Measurements from ENCODE around the gene PBX4.

DNA sequence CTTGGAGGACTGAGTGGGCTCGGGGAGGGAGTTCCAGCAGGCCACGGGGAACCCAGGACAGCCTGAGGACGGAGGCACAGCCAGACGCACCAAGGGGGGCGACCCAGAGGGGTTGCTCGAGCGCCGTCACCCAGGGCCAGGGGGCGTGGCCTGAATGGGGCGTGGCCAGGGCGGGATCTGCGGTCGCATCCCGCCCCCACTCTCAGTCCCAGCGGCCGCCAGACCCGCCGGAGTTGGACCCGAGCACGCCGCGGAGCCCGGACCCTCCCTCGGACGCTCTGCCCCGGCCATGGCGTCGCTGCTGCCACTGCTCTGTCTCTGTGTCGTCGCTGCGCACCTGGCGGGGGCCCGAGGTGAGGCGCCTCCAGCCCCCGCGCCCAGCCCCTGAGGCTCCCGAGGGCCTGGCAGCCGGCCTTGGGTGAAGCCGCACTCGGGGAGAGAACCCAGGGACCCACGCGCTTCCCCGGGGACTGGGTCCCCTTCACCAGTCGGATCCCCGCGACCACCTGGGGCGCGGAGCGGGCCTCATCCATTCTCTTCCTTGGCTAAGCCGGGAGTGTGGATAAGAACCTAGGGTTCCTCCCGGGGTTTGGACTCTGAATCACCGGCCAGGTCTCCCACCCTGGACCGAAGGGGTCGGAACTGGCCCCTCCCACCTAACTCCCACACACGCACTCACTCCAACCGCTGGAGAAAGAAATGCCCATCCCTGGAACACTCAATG, 80.3 kb downstream of the PBX4 start, which contains the start of gene CILP2:
- TF ChIP-seq, protein P1, sequence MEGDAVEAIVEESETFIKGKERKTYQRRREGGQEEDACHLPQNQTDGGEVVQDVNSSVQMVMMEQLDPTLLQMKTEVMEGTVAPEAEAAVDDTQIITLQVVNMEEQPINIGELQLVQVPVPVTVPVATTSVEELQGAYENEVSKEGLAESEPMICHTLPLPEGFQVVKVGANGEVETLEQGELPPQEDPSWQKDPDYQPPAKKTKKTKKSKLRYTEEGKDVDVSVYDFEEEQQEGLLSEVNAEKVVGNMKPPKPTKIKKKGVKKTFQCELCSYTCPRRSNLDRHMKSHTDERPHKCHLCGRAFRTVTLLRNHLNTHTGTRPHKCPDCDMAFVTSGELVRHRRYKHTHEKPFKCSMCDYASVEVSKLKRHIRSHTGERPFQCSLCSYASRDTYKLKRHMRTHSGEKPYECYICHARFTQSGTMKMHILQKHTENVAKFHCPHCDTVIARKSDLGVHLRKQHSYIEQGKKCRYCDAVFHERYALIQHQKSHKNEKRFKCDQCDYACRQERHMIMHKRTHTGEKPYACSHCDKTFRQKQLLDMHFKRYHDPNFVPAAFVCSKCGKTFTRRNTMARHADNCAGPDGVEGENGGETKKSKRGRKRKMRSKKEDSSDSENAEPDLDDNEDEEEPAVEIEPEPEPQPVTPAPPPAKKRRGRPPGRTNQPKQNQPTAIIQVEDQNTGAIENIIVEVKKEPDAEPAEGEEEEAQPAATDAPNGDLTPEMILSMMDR (IDR thresholded peaks at IDR 0.05), result no peak
- no peak for TF ChIP-seq POLR2A (IDR thresholded peaks at IDR 0.05)

All from lower leg skin (tissue), 3 donors.